H54 (cell line): ENCODE measurements around the gene SSB.
"Not testable (repeated sequence)": the region's sequence is repeated elsewhere in the genome, so short reads cannot be mapped to it uniquely, and the experiment has no call there.

Experiments used
- DNase-seq: peaks from one replicate; pipeline ENCODE4 v3.0.0; 2011; ENCODE audit warnings: low spot score, mixed read lengths; ENCODE audit not compliant: insufficient read length
- FAIRE-seq: peaks from 3 replicates; lab custom pipeline; 2011; peaks lifted over from hg19 to GRCh38; lab: Jason Lieb, UNC
- POLR2A ChIP-seq: IDR thresholded peaks from 2 replicates; pipeline ENCODE4 v1.6.1; 2011; ENCODE audit warnings: low read depth, mild to moderate bottlenecking, low read length

SSB gene

DNA sequence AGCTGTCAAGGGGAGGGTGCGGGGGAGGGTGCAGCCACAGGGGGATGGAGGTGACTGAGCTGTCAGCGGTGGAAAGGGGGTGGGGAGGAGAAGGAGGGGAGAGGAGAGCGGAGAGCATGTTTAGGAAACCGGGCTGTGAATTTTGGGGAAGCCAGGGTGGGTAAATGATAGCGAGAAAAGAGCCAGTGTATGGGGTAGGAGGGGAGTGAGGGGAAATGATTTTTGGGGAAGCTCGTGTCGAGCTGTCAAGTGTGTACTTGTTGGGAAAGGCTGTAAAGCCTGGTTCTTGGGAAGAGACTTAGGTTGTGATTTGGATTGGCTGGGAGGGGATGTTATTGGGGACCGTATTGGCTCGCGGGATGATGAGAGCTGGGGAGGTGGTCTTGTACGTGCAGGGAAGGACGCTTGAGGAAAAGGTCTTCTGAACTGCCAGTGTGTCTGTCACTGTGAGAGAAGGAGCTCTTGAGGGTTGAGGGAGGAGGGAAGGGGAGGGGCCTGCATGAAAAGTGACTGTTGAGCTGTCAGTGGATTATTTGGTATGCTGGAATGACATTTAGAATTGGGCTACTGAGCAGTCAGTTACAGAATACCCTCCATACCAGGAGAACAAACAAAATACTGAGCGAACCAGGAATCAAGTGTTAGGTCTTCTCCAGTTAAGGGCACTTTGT is 29.6 kb downstream of the SSB start:
- no peak for TF ChIP-seq POLR2A
- DNase-seq (peak; percentile 45), FAIRE-seq (peak; percentile 81)

DNA sequence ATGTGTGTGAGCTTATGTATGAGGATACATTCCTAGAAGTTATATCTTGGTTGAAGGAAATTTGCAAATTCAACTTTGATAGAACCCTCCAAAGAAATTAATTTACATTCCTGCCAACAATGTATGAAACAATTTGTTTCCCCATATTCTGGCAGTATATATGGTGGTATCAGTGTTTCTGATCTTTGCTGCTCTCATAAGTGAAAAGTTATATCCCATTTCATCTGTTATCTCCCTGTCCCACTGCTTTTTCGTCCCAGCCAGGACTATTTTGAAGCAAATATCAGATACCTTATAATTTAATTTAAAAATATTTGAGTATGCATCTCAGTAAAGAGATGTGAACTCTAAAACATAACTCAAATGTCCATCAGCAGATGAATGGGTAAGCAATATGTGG is 35.7 kb downstream of the SSB start:
- no peak for TF ChIP-seq POLR2A
- no peak for DNase-seq
- no peak for FAIRE-seq

- no peak for DNase-seq
- no peak for TF ChIP-seq POLR2A
- FAIRE-seq: no peak
Measured at GRCh38 chr2:169838743-169839489, 40.2 kb downstream of the SSB start.

DNA sequence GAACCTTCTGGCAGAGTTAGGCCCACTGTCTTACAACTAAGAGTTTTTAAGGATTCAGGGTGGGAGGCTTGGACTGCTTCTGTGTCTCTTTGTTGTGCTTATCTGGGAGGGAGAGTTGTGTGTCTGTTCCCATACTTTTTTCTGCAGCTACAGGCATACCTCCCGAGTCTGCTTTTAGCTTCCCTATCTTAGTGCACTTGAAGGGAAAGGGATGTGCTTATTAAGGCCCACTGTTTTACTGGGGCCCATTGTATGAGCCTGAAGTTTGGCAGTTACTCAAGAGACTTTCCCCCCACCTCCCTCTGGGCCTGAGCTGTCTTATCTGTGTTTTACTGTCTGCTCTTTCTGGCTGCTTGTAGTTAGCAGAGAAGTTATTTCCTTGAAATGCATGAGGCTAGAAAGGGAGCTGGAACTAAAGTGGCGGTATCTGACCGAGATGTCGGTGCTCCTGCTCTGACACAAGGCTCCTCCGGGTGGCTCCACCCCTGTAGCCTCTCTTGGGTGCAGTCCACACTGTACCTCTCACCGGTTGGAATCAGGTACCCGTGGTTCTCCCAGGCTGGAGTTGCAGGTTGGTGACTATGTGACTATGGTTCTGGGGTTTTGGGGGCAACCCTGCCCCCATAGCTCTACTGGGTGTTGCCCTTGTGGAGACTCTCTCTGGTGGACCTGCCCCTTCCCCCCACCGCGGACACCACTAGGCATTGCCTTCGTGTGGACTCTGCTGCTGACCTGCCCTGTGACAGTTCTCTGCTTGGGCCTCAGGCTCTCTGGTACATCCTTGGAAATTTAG is 41.5 kb downstream of the SSB start:
- DNase-seq (no peak), FAIRE-seq (no peak)
- TF ChIP-seq POLR2A: no peak

DNA sequence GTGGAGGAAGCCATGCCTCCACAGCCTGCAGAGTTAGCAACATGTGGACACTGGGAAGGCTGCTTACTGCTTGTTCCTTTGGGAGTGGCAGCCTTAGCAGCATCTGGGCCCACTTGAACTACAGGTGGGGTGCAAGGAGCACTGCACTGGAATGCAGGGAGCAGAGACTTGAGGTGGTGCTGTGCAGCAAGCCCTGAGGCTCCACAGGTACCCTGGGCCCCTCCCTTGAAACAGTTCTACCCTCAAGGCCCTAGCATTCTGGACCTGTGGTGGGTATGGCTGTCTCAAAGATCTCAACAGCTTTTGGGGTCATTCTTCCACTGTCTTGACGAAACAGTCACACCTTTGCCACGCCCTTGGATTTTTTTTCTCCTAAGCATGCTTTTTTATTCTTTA is 42.1 kb downstream of the SSB start:
- no peak for FAIRE-seq
- TF ChIP-seq POLR2A: no peak
- no peak for DNase-seq

DNA sequence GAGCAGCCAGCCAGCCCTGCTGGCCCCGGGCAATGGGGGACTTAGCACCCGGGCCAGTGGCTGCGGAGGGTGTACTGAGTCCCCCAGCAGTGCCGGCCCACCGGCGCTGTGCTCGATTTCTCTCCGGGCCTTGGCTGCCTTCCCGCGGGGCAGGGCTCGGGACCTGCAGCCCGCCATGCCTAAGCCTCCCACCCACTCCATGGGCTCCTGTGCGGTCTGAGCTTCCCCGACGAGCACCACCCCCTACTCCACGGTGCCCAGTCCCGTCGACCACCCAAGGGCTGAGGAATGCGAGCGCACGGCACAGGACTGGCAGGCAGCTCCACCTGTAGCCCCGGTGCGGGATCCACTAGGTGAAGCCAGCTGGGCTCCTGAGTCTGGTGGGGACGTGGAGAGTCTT is 43.0 kb downstream of the SSB start:
- not testable (repeated sequence) for FAIRE-seq, DNase-seq

DNA sequence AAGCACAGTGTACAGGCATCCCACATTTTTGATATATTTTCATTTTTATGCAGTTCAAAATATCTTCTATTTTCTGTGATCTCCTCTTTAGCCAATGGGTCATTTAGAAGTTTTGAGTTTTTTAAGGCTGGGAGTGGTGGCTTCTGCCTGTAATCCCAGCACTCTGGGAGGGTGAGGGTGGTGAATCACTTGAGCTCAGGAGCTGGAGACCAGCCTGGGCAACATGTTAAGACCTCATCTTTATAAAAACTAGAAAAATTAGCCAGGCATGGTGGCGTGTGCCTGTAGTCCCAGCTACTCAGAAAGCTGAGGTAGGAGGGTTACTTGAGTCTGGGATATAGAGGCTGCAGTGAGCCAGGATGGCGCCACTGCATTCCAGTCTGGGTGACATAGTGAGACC is 46.3 kb downstream of the SSB start:
- no peak for TF ChIP-seq POLR2A
- FAIRE-seq (no peak), DNase-seq (no peak)

DNA sequence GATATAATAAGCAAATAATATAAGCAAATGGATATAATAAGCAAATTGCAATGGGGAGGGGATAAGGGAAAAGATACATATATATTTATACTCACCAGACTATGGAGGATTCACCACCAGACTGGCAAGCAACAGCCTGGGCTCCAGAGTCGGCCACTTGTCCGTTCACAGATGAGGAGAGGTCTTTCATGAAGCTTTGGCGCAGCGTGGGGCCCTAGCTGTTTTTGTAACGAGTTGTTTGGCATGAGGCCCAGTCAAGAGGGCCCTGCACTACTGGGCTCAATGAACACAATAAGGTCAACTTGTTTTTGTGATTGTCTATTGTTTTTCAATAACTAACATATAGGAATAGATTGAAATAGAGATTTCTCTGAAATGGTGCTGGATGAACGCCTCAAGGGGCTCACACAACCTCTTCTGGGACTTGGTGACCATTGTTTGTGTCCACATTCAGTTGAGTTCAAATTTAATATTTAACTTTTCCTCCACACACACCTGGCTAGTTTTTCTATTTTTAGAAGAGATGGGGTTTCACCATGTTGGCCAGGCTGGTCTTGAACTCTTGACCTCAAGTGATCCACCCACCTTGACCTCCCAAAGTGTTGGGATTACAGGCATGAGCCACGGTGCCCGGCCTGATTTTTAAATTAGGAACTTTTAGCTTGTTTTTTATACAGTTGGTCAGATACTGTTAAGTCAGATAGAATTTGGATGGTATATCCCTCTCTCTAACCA is 50.5 kb downstream of the SSB start:
- FAIRE-seq, DNase-seq: not testable (repeated sequence)

DNA sequence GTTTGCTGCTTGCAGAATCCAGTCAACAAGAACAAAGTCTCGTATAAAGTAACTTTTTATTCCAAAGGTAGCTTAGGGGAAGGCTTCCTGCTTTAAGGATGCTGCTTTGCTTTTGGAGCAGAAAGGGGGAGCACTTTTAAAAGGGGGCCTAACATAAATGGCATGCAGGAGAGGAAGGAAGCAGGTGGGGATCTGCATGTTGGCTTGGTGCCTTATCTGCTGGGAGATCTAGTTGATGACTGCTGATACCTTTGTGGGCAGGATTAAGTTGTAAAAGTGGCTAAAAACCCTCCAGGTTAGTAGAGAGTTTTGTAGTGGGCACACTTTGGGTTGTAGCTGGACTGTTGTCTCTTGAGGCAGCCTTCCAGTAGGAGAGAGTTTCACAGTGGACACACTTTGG is 51.0 kb downstream of the SSB start:
- TF ChIP-seq POLR2A: no peak
- DNase-seq (no peak), FAIRE-seq (no peak)

DNA sequence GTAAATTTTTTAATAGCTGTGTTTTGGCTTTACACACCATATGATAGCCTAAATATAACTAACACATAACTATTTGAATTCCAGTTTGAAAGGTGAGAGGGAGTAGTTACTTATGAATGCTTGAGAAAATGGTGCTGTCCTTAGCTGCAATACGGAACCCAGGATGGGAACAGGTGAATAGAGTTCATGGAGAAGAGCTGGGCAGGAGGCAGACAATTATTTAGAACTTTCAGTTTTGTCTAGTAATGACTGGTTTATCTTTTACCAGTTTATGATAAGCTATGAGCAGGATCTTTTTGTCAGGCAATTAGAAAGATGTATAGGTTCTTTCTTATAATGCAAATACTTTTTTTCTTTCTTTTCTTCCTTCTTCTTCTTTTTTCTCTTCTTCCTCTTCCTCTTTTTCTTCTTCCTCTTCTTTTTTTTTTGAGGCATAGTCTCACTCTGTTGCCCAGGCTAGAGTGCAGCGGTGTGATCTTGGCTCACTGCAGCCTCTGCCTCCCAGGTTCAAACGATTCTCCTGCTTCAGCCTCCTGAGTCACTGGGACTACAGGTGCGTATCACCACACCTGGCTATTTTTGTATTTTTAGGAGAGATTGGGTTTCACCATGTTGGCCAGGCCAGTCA is 54.5 kb downstream of the SSB start:
- no peak for DNase-seq
- FAIRE-seq: peak; percentile 6
- TF ChIP-seq POLR2A: no peak

- FAIRE-seq, DNase-seq: not testable (repeated sequence)
Measured at GRCh38 chr2:169855281-169856258, 56.9 kb downstream of the SSB start.

DNA sequence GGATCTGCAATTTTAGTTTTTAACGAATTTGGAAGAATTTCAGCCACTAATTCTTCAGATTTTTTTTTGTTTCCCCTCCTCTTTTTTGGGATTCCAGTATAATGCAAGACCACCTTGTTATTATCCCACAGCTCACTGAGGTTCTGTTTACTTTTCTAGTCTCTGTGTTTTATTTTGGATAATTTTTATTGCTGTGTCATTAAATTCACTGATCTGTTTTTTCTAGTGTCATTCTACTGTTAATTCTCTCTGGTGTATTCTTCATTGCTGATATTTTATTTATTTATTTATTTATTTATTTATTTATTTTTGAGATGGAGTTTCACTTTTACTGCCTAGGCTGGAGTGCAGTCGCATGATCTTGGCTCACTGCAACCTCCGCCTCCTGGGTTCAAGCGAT is 60.8 kb downstream of the SSB start:
- no peak for FAIRE-seq
- DNase-seq: no peak
- no peak for TF ChIP-seq POLR2A
